Stimulated activated CD8-positive, alpha-beta memory T cell treated with anti-CD3 and anti-CD28 coated beads, Interleukin-2, amount 100 ng/mL, for 48 hours (primary cell): ENCODE measurements around the gene KIF1A.

Experiments used
- DNase-seq, 2 donors: peaks; one replicate each; pipeline ENCODE4 v3.0.0-alpha.2; 2020; ENCODE audit warnings: low read depth in 2 of 2

The KIF1A gene

GRCh38 chr2:240820607-240821428, 799 bp upstream of the KIF1A start:
- no peak for DNase-seq

DNA sequence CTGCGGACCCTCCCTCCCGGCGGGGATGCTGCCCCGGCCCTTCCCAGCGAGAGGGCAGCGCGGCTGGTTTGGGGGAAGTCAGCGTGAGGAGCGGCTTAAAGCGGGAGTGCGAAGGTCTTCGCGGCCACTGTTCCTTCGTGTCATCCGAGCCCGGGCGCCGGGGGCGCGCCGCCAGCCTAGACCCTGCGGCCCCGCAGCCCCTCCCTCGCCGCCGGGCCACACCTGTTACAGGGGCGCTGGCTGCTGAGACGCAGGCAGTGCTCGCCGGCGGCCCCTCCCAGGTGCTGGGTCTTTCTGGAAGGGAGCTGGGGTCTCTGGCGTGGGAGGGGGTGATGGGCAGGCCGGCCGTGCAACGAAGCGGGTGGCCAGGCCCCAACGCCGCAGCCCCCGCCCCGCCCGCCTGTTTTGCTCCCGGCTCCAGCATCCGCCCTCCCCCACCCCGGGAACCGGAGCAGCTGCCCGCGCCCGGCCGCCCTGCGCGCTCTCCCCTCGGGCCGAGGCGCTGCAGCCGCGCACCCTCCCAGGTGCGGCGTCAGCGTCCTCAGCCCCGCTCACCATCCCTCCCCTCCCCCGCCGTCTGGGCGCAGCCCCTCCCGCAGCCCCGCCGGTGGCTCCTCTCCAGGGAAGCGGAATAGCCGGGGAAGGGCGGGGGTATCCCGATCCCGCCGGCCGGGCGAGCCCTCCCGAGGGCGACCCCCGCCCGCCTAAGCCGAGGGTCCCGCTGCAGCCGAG, 727 bp downstream of the KIF1A start:
- no peak for DNase-seq

- no peak for DNase-seq
Measured at GRCh38 chr2:240818293-240819125, 1.5 kb downstream of the KIF1A start.

DNA sequence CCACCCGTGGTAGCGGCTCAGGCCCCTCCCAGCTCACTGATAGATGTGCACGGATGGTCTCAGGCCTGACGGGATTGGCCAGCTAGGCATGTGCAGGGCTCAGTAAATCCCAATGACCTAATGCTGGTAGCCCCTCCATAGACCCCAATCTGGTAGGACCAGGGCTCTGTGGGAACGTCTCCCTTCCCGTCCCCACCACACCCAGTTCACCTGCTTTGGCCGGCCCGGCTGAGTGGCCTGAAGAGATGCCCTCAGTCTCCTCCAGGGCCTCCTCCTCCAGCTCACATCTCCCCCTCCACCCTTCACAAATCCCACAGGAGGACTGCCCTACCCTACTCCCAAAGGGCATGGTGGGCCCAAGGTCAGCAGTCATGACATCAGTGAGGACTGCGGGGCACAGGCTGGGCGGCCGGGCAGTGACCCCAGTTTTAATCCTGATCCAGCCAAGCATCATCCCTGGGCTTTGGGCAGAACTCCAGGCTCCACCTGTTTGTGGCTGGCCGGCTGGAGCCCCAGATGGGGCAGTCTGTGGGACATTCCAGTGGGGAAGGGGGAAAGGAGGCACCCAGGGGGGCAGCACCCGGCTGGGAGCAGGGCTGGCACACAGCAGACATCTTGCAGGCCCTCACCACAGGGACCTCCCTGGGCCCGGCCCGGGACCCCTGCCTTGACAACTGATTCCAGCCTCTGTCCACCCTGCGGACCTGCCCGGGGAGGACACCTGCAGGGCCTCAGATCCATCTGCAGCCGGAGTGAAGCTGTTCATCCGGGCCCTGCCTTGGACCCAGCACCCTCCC, 2.3 kb downstream of the KIF1A start:
- no peak for DNase-seq

DNA sequence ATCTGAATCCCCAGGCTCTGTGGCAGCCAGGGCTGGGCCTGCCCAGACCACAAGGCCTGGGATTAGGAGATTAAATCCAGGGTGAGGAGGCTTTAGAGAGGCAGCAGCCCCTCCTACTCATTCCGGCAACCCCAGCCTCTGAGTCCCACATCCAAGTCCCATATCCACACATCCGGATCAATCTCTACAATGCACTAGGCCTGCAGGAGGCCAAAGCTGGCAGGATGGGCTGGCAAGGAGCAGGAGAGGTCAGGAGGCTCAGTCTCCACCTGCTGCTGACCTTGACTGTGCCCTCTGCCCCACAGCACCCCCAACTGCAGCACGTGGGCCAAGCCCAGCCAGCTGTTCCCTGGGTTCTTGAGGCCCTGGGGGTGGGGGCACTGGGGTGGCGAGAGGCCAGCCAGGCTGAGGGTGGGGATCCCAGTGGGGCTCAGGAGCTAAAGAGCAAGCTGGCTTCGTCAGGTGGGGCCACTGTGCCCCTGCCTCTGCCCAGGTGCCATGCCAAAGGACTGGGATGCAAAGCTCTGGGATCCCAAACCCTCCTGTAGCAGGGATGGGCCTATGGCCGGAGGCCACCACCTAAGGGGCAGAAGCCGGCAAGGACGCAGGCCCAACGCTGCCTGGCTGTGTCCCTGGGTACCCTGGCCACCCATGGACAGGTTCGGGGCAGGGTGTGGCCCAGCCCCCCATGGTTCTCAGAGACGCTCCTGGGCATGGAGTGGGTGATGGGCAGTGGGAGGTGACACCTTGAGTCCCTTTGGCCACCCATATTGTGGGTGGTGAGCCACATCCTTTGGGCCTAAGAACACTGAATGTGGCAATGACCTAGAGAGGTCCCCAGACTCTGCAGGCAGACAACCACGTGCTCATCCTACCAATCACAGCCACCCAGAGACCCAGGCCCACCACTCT, 3.2 kb downstream of the KIF1A start:
- DNase-seq: no peak

DNA sequence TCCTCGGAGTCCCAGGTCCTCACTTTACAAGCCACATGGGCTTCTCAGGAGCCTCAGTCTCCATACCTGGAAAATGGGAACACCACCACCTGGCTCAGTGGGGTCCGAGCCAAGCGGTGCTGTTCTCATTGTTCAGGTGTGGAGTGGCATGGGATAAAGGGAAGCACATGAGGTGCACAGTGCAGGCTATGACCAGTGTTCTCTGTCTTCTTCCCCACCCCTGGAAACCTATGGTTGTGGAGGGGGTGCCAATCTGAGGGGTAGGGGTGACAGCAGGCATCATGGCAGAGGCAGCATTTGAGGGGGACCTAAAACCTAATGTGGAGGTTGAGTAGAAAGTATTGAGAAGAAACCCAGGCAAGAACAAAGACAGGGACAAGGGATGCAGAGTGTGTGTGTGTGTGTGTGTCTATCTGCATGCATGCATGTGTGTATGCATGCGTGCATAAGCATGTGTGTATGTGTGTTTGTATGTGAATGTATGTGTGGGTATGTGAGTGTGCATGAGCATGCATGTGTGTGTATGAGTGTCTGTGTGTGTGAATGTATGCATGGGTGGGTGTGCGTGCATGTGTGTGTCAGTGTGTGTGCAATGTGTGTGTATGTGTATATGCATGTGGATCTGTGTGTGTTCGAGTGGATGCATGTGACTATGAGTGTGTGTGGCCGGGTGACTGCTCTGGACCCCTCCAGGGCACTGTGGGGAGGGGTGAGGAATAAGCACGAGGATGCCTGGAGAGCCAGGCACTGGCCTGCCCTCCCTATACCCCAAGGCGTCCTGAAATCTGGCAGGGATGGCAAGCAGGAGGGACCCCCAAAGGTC, 4.0 kb downstream of the KIF1A start:
- DNase-seq: no peak

DNA sequence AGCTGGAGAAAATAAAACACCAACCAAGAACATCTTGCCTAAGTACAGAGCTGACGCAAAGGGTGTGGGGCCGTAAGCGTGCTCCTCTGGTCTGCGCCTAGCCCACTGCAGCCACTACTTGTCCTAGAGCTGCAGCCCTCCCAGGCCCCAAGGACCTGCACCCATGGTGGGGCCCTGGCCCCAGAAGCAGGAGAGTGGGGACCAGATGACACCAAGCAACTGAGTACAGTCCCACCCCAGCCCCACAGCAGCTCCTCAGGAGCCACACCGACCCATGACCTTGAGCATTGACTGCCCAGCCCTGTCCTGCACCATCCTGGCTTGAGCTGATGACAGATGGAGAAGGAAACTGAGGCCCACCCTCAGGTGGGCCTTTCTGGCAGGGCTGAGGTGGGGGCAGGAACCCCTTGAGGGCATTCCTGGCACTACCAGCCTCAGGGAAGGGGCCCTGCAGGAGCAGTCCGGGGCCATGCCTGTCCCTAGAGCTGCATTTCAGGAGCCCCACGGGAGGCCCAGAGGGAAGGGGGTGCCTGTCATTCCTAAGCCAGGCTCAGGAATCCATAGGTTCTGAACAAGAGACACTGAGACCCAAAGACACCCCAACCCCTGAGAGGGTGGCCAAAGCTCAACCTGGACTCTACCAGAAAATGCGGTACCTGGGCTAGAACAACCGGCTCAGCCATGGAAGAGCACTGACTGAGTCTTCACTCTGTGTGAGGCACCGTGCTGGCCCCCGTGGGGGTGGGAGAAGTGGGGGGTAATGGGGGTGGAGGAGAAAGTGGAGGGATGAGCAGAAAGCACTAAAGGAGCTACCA, 4.9 kb downstream of the KIF1A start:
- no peak for DNase-seq

DNA sequence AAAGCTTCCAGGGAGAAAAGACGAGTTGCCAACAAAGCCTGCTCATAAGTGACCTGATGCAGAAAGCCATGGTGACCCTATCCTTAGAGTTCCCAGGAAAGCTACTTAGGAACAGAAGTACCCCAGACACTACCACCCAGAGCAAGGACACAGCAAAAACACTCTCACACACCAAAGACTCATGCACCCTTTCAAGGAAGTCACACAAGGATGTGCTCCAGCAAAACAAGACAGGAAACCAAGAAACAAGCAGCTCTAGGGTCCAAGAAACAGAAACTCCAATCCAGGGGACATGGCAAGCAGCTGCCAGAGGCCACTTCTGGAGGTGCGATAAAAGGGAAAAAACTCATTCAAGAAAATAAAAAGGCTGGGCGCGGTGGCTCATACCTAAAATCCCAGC, 5.7 kb downstream of the KIF1A start:
- no peak for DNase-seq

DNA sequence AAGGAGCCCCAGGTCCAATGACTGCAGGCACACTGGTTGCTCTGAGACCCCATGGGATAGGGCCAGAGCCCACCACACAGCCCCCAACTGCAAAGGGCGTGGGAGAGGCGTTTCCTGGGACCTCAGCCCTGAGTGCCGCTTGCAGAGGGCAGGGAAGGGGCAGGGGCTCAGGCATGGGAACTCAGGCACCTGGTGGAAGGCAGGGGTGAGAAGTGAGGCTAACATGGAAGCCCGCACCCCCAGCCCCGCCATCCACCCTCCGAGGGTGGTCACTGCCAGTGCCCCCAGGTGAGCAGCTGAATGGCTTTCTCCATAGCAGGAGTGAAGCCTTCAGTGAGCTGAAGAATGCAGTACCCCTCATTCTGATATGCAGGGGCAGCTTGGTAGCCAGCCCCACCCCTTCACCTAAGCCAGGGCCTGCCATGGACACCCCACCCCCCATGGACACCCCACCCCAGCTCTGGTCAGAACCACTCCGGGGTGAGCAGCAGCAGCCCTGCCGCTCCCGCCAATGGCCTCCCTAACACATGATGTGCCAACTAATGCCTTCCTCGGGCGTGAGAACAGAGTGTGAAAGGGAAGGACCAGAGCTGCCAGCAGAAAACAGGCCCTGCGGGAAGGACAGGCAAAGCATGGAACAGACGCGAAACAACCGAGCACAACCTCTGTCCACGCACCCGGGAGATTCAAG, 6.6 kb downstream of the KIF1A start:
- DNase-seq: no peak

- DNase-seq: no peak
Measured at GRCh38 chr2:240812721-240813120, 7.3 kb downstream of the KIF1A start.

GRCh38 chr2:240812301-240812680, 7.7 kb downstream of the KIF1A start:
- DNase-seq: no peak

DNA sequence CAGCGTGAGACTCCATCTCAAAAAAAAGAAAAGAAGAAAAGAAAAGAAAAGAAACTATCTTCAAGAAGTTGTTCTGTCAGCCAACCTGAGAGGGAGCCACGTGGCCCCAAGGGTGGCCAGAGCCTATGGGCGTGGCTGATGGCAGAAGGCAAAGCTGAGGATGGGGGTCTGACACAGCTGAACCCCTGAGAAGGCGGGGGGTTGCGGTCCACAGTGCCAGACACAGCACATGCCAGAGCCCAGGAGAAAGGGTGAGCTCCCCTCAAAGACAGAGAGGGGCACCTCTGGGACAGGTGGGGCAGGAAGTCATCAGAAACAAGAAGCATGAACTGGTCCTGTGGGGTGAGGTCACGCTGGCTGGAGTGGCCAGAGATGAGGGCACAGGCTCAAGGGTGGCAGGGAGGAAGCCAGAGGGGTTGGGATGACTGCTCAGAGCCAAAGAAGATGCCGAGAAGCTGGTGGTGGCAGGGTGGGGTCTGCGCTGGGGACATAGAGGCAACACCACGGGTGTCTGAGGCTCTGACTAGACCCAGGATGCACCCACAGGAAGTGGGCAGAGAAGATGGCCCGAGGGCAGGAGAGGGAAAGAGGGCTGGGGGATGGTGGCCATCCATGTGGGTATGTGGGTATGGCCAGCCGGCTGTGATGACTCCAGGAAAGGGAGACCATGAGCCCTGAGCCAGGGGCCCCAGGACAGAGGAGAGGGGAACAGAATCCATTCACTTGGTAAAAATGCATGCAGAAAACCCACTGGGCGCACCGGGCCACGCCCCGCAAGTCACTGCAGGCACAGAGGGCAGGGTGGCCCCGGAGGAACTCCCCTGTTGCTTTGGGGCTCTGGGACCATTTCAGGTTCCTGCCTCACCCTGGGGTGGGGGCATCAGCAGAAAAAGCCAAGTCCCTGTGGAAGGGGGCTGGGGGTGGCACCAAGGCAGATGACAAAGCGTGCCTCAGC, 8.4 kb downstream of the KIF1A start:
- no peak for DNase-seq

GRCh38 chr2:240810621-240811020, 9.4 kb downstream of the KIF1A start:
- no peak for DNase-seq

DNA sequence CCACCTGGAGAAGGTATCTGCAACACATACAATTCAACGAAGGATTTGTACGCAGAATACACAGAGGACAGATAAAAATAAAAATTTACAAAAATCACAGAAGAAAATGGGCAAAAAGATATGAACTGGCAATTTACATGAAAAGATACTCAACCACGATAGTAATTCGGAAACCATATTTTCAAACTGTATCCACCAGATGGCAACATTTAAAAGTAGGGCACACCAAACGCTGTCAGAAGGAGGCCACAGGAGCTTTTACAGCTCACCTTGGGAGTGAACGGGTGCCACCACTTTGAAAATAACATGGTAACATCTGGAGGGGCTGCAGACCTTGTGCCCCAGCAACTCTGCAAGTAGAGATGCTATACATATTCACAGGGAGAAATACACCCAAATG, 9.8 kb downstream of the KIF1A start:
- no peak for DNase-seq

DNA sequence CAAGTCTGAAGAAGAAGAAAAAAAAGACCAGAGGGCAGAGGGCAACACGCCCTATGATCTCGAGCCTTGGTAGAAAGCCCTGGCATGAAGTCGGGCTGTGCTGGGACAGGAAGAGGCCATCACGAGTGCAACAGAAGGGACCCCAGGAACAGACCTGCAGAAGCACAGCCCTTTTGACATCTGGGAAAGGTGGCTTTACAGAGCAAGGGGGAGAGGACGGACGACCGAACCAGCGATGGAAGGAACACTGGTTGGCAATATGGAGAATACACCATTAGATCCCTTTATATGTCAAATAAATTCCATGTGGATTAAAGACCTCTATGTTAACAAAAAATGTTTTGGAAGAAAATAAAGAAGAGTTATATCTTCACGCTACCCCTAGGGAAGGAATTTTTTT, 10.7 kb downstream of the KIF1A start:
- no peak for DNase-seq

- no peak for DNase-seq
Measured at GRCh38 chr2:240806459-240806858, 13.6 kb downstream of the KIF1A start.

DNA sequence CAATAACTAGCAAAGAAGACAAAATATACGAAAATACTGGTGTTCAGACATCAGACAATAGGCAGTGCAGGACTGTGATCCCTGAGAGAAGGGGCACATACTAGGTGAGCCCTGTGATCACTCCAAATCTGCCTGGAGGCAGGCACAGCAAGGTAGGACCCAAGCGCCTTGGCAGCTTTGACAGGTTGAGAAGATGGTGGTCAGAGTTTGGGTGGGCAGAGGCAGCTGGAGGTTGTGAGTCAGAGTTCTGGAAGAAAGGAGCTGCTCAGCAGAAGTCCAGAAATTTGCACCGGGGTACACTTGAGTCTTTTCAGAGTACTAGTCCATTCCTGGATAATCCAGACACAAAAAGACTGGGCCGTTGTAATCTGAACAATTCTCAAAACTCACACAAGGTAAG, 14.0 kb downstream of the KIF1A start:
- no peak for DNase-seq
